GM20431 (cell line): ENCODE measurements around the gene FGL2.
"Not testable (repeated sequence)": the region's sequence is repeated elsewhere in the genome, so short reads cannot be mapped to it uniquely, and the experiment has no call there.

Experiments used
- in situ Hi-C: fragments of 300-500 bp; cut with MseI, MboI; formaldehyde crosslinking; loops from one replicate; pipeline ENCODE4 v1.15.0; 2020; ENCODE audit warnings: low sequenced_read_pairs; ENCODE audit not compliant: unreplicated experiment

Gene FGL2, protein sequence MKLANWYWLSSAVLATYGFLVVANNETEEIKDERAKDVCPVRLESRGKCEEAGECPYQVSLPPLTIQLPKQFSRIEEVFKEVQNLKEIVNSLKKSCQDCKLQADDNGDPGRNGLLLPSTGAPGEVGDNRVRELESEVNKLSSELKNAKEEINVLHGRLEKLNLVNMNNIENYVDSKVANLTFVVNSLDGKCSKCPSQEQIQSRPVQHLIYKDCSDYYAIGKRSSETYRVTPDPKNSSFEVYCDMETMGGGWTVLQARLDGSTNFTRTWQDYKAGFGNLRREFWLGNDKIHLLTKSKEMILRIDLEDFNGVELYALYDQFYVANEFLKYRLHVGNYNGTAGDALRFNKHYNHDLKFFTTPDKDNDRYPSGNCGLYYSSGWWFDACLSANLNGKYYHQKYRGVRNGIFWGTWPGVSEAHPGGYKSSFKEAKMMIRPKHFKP

DNA sequence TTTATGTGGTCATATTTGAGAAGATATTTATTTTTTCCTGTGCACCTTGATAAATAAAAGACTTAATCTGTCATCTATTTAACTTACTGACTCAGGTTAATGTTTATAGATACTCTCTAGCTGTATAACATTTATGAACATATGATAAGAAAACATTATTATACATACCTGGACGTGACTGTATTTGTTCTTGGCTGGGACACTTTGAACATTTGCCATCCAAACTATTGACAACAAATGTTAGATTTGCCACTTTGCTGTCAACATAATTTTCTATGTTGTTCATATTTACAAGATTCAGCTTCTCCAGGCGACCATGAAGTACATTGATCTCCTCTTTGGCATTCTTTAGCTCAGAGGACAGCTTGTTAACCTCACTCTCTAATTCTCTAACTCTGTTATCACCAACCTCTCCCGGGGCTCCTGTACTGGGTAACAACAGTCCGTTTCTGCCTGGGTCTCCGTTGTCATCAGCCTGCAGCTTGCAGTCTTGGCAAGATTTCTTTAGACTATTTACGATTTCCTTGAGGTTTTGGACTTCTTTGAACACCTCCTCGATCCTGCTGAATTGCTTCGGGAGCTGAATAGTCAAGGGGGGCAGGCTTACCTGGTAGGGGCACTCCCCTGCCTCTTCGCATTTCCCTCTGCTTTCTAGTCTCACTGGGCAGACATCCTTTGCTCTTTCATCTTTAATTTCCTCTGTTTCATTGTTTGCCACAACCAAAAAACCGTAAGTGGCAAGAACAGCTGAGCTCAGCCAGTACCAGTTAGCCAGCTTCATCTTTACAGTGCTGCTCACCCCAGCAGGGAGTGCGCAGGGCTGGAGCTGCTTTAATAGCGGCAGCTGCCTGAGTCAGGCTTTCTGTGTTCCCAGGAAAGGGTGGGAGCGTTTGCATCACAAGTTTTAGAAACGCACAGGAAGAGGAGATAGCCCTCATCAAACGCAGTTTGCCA lies at the start of gene FGL2:
TSS of gene FGL2 (minus strand) at position 807 of the 954 bp plus-strand sequence. CDS start at position 781, 26 bp downstream.
- in situ Hi-C loops = no loop called here

DNA sequence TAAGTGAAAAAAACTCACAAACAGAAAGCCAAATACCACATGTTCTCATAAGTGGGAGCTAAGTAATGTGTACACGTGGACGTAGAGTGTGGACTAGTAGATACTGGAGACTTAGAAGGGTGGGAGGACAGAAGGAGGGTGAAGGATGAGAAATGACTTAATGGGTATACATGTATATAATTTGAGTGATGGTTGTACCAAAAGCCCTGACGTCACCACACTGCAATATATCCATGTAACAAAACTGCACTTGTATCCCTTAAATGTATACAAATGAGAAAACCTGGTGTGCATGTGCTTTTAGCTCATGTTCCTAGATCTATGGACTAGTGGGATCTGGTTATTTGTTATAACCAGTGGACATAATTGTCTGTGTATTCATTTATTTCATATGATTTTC lies 48.5 kb upstream of the FGL2 start:
- in situ Hi-C loops = no loop called here

DNA sequence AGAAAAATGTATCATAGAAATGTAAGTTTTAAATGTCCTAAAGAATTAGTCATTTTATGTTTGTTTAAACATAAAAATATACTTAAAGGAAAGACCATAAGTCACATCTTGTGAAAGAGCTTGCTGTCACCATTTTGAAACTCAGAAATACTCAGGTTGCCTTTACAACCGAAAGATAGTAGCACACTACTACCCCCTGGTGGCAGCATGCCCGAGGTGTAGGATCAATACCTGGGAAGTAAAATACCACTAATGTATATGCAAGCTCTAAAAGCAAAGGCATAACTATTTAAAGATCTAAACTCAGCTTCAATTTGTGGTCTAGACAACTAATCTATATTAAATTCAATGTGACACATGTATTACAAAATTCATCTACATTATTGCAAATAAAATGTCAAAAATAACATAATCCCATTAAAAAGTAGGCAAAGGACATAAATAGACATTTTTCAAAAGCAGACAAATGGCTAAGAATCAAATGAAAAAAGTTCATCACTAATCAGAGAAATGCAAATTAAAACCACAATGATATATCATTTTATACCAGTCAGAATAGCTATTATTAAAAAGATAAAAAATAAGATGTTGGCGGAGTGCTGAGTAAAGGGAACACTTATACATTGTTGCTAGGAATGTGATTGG lies 47.7 kb upstream of the FGL2 start:
- in situ Hi-C loops = no loop called here

DNA sequence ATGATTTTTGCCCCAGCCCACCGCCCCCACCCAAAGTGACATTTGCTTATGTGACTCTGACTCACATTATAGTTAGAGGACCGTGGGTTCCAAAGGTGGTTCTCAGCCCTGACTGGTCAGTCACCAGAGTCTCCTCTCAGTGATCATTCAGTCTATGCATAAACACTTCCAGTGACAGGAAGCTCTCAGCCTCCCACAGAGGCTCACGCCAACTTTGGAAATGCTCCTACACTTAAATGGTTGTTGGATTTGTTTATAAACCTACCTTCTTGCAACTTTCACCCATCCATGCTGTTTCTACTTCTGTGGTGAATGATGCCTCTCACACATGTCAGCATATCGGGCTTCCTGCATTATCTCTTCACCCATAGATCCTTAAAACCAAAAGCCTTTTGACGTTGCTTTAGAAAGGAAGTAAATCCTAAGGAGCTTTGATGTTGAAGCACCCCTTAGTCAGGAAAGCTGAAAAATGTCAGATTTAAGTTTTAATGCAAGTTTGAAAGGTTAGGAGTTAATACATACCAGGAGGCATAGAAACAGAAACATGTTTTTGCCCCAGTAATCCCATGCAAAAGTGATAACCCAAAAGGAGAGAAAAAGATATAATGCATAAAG lies 46.5 kb upstream of the FGL2 start:
- in situ Hi-C loops = no loop called here

DNA sequence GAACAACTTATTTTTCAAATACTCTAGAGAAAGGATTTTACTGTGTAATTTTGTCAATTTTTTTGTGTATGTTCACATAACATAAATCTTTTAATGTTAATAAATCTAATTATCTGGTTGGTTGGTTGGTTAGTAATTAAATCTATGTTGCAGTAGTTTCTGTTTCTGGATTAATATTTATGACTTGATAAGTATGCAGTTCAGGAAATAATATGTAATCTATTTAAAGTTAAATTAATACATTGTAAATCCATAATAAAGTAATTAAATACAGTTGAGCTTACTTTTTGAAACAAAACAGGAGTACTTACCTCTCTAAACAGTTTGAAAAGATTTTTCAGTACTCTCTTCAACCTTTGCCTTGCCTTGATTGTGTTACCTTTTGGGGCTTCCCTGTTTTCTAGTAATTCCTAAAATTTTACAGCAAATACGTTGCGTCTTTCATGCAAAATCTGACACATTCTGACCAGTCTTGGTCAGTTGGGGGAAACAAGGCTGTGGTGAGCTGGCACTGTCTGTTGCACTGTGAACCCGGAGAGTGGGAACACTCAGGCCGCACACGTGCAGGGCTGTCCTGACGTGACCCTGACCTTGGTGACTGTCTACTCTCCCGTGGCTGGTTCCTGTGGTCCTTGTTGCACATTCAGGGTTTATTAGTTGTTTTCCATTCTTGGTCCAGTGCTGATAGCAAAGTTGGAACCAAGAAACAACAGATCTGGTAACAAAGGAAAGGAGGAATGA lies 45.6 kb upstream of the FGL2 start:
- in situ Hi-C loops = no loop called here

DNA sequence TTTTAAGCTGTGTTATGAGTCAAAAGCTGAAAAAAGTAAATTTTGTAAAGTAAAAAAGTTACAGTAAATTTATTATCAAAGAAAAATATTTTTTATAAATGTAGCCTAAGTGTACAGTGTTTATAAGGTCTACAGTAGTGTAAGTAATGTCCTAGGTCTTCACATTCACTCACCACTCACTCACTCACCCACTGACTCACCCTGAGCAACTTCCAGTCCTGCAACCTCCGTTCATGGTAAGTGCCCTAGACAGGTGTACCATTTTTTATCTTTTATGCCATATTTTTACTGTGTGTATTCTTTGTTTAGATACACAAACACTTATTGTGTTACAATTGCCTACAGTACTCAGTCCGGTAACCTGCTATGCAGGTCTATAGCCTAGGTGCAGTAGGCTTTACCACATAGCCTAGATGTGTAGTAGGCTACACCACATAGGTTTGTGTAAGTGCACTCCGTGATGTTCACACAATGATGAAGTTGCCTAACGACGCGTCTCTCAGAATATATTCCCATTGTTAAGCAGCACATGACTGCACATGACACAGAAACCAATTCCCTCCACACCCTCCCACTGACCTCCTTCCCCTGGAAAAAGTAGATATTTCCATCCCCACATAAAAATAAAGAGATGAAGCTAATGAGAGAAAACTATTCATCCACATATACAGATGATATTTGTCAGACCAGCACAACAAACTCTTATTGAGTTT lies 44.8 kb upstream of the FGL2 start:
- in situ Hi-C loops = no loop called here

DNA sequence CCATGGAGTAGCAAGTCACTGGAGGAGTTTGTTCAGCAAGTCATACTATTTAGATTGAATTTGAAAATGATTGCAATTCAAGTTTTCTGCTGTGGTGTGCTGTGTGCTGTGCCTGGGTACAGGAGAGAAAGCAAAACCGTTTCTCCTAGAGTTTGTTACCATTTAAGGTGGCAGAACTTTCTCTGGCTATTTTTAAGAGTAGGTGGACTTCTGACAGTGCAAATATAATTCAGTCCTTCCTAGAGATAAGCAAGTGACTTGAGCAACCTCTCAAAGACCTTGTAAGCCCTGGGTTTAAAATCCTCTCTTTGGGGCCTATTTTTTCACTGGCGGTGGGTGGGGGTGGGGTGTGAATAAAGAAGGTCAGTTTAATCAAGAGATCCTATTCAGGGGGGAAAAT lies 42.9 kb upstream of the FGL2 start:
- in situ Hi-C loops = no loop called here

DNA sequence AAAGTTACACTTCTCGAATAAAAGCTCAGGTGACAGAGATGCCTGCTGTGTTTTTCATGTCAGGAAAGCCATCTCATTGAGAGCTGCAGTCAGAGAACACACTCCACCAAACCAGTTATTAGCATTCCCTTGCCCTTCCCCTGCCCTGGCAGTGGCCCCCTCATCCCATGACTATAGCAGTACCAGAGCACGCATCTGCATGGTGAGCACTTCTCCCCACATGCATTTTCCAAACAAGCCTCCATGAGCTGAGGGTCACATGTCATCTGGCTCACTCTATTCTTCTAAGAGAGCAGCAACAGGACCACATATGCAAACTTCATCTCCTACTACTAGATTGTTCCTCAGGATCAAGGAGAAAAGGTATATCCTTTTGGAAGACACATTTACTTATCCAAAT lies 42.4 kb upstream of the FGL2 start:
- in situ Hi-C loops = no loop called here

DNA sequence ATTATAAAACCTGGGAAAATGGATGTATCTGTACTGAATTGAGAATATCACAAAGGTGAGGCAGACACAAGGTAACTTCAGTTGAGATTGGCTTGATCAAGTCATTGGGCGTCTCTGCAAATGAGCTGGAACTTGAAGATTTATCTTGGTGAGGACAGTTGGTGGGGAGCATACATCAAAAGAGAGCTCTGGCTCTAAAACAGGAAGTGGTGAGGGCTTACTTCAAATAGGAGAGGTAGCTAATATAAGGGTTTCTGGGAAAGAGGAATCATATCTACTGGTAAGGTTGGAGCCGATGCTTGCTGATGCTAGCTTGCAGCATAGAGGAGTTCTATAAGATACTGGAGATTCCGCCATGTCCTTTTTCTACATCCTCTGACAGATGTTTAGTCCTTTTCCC lies 39.9 kb upstream of the FGL2 start:
- in situ Hi-C loops = no loop called here

DNA sequence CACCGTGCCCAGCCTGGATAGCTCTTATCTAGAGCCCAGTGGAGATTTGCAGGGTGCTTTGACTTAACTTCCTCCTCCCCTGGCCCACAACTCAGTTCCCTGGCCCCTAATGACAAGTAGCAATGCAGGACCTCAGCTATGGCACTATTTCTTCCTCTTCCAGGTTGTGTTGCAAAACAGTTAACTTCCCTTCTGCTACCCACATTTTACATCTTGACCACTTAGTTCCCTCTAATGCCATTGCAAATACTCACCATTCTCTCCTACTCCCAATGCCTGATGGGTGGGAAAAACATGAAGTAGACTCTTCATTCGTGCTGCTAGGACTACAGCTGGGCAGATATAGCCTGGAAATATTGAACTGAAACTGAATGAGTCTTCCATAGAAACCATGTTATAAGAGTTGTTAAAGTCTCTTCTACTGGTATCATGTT lies 39.1 kb upstream of the FGL2 start:
- in situ Hi-C loops = no loop called here

DNA sequence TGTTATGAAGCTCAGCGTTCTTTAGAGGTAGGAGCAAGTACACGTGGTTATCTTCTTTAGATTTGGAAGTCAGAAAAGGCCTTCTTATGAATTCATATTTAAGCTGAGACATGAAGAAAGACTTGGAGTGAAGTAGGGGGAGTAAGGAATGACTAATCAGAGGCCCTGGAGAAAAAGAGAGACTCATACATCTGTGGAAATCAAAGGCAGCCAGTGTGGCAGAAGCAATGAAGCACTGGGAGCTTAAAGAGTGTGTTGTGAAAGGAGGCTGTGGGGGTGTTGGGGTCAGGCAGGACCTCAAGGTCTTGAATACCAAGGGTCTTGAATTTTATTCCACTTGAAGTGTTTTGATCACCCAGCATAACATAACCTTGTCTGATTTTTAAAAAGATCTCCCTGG lies 35.7 kb upstream of the FGL2 start:
- in situ Hi-C loops = no loop called here

DNA sequence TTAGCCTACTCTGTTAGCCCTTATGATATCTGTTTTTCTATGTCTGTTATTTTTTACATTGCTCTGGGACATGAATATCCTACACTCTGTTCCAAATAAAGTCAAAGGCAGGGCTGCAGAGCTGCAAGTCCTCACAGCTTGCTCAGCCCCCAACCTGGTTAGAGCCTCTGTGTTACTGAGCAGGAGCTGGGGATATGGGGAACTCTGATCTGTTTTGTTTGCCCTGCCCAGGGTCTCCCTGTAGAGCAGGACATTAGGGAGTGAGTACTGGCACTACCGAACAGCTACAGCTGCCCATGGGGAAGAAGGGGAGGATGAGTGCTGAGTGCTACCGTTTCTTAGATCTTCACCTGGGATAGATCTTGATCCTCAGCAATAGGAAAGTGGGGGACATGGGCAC lies 32.8 kb upstream of the FGL2 start:
- in situ Hi-C loops = no loop called here

DNA sequence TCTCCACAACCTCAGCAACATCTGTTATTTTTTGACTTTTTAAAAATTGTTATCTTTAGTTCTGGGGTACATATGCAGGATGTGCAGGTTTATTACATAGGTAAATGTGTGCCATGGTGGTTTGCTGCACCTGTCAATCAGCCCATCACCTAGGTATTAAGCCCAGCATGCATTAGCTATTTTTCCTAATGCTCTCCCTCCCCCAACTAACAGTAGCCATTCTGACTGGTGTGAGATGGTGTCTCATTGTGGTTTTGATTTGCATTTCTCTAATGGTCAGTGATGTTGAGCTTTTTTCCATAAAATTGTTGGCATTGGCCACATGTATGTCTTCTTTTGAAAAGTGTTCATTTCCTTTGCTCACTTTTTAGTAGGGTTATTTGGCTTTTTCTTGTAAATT lies 29.2 kb upstream of the FGL2 start:
- in situ Hi-C loops = not testable (repeated sequence)

DNA sequence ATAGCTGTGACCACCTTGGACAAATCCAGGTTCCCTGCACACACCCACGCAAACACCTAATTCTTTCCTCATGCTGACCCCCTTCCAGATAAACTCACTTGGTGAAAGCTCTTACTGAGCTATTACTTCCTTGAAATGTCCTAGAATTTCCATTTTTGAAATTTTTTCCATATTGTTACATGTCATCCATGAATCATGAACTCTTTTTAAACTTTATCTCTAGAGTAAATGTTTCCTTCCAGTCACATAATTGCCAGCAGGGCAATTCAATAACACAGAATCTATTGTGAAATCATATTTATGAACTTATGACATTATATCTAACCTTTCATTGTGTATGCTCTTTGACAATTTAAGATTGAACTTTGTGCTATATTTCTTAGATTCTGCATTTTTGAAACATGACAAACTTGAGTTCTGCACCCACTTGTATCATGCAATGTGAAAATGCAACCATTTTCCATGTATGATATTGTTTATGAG lies 26.8 kb upstream of the FGL2 start:
- in situ Hi-C loops = no loop called here

DNA sequence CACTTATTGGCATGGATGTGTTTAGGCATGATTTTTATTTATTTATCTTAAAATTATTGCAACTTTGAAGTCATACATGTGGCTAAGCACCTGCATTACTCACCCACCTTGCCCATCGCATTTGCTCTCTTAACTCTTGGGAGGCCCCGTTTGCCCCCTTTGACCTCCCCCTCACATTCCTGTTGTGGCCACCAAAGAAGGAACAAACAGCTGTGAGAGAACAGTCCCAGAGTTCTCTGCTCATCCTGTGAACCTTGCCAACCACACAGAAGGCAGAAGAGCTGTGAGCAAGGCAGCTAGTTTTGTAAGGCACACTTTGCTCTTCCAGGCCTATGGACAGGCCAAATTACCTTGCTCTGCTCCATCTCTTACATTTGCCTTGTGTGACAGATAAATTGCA lies 23.6 kb upstream of the FGL2 start:
- in situ Hi-C loops = no loop called here

DNA sequence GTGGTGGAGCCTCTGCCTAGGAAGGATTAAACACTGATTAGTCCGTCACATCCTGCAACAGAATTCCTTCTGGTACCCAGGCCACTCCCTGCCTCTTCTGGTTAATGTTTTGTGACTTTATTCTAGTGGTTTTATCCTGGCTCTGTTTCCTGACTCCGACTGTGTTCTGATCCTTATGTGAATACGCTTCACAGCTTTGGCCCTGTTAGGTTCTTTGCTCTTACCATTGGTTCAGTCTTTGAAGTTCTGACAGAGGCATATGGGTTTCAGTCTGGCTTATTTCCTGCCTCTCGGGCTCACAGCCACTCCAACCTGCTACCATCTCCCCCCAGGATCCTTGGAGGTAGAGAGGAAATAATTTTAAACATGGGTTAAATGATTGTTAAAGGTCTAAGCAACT lies 23.2 kb upstream of the FGL2 start:
- in situ Hi-C loops = no loop called here

DNA sequence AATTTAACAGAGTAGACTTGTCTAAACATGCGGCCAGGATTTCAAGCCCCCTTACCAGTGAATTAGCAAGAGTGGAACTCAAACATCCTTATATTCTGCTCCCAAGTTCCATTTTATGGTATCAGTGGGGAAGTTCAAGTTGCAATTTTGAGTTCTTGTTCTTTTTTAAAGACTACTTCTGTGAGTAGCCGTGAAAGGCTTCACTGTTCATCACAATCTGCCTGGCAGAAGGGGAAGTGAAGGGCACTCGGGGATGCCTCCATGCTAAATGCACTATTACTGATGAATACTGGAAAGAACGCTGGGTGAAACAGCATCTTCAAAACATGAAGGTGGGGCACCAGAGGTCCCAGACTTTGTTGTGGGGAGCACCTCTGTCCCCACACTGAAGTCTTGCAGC lies 22.4 kb upstream of the FGL2 start:
- in situ Hi-C loops = no loop called here

DNA sequence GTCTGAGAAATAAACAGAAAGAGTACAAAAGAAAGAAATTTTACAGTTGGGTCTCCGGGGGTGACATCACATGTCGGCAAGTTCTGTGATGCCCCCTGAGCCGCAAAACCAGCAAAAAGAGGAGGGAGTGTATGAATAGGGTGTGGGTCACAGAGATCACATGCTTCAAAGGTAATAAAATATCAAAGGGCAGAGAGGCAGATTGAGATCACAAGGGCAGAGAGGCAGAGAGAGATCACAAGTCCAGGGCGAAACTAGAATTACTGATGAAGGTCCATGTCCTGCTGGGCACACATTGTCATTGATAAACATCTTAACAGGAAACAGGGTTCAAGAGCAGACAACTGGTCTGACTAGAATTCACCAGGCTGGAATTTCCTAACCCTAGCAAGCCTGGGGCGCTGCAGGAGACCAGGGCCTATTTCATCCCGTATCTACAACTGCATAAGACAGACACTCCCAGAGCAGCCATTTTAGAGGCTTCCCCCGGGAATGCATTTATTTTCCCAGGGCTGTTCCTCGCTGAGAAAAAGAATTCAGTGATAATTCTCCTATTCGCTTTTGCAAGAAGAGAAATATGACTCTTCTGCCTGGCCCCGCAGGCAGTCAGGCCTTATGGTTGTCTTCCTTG lies 20.2 kb upstream of the FGL2 start:
- in situ Hi-C loops = not testable (repeated sequence)
